Lower lobe of right lung (tissue), 2 donors: ENCODE results near the gene SHC3. TPM values are rescaled to one million over a fixed set of nuclear protein-coding genes. Genes with fewer than 3 reads are reported as not detected.

Experiments used
- ATAC-seq, 2 donors: fragments of 200-7000 bp; cut with Tn5 transposase; one replicate each; pipeline ENCODE4 v1.9.1; 2020 to 2022; ENCODE audit warnings: mild to moderate bottlenecking in 2 of 2, moderate library complexity in 2 of 2
- DNase-seq: peaks from one replicate; pipeline ENCODE4 v3.0.0-alpha.2; 2020
- H3K27ac ChIP-seq: fragments of 200-600 bp; one replicate; pipeline ENCODE4 v1.8.0; 2022
- H3K27me3 ChIP-seq: fragments of 200-600 bp; one replicate; pipeline ENCODE4 v1.8.0; 2022; ENCODE audit warnings: low read depth
- H3K36me3 ChIP-seq: fragments of 200-600 bp; one replicate; pipeline ENCODE4 v1.8.0; 2022; ENCODE audit warnings: mild to moderate bottlenecking
- H3K4me1 ChIP-seq: fragments of 200-600 bp; one replicate; pipeline ENCODE4 v1.8.0; 2022
- H3K4me3 ChIP-seq: fragments of 200-600 bp; one replicate; pipeline ENCODE4 v1.8.0; 2022; ENCODE audit warnings: mild to moderate bottlenecking
- H3K9me3 ChIP-seq: fragments of 200-600 bp; one replicate; pipeline ENCODE4 v1.8.0; 2022
- intact Hi-C: fragments of 100-400 bp; cut with DNase I; formaldehyde crosslinking; loops from one replicate; pipeline ENCODE4 v1.11.0; 2022
- total RNA-seq: library from RNA; stranded (reverse); fragmentation: NEBNext Ultra II Directional; extraction: Animal tissue kit (Norgen Biotek cat#: 25700); gene quantifications from one replicate; pipeline ENCODE4 v1.2.1, GENCODE V29; 2021
- TF ChIP-seq, protein P1 (sequence below): fragments of 200-600 bp; IDR thresholded peaks from one replicate; pipeline ENCODE4 v1.8.0; 2022; ENCODE audit warnings: antibody characterized with exemption, mild to moderate bottlenecking
- donor health status: DM: no; HTN: yes; CAD: no; lungs with severe emphysema.

The SHC3 gene
- total RNA-seq, 1 donor from 2014 or later, result 13.2 TPM

DNA sequence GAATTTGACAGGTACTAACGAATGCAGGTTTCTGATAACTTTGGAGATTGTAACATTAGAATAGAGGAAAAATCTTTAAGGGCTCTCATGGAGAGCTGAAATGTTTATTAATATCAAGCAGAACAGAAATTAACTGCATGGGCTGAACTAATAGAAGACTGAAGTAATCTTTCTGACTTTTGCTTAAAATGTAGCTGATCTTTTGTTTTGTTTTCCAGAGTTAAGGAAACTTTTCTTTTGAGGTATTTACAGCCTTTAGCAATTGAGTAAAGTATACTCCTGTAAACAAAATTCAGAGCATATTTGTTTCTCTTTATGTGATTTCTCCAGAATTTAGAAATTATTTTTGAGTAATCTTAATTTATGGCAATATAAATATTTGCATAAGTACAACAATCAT lies 43.9 kb downstream of the SHC3 start:
- no peak overlapping the region for H3K27ac ChIP-seq
- H3K27me3 ChIP-seq, result no peaks in the 10 kb centered on the region
- no peak overlapping the region for H3K4me3 ChIP-seq
- ATAC-seq (no peak), DNase-seq (no peak)
- intact Hi-C loops, result no loop called here
- H3K4me1 ChIP-seq, result peaks cover 2% of the 10 kb centered on the region
- H3K9me3 ChIP-seq, result no peaks in the 10 kb centered on the region
- TF ChIP-seq, protein P1, sequence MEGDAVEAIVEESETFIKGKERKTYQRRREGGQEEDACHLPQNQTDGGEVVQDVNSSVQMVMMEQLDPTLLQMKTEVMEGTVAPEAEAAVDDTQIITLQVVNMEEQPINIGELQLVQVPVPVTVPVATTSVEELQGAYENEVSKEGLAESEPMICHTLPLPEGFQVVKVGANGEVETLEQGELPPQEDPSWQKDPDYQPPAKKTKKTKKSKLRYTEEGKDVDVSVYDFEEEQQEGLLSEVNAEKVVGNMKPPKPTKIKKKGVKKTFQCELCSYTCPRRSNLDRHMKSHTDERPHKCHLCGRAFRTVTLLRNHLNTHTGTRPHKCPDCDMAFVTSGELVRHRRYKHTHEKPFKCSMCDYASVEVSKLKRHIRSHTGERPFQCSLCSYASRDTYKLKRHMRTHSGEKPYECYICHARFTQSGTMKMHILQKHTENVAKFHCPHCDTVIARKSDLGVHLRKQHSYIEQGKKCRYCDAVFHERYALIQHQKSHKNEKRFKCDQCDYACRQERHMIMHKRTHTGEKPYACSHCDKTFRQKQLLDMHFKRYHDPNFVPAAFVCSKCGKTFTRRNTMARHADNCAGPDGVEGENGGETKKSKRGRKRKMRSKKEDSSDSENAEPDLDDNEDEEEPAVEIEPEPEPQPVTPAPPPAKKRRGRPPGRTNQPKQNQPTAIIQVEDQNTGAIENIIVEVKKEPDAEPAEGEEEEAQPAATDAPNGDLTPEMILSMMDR, result no peak
- no peaks in the 10 kb centered on the region for H3K36me3 ChIP-seq

DNA sequence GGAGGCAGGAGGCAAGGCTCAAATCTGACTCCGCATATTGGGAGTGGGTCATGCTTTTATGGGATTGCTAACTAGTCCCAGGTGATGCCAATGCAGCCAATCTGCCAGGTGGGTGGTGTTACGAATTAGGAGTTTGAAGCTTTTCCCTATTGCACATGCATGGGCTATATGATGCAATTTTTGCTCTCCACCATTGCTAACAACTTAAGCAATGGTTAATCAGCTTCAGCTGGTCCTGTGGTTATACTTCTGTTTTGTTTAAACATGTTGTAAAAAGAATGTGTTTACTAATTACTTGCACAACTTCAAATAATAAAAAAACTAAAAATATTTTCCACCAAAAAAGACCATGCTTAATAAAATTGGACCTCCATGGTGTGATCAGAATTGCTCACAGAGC lies 55.7 kb downstream of the SHC3 start:
- Histone ChIP-seq H3K27ac (no peak overlapping the region), H3K9me3 (peaks cover 4% of the 10 kb centered on the region), H3K4me1 (no peaks in the 10 kb centered on the region), H3K36me3 (no peaks in the 10 kb centered on the region), H3K4me3 (no peak overlapping the region), H3K27me3 (no peaks in the 10 kb centered on the region)
- DNase-seq, result no peak
- ATAC-seq, result no peak
- TF ChIP-seq, protein P1, result no peak
- intact Hi-C loops, result no loop called here

DNA sequence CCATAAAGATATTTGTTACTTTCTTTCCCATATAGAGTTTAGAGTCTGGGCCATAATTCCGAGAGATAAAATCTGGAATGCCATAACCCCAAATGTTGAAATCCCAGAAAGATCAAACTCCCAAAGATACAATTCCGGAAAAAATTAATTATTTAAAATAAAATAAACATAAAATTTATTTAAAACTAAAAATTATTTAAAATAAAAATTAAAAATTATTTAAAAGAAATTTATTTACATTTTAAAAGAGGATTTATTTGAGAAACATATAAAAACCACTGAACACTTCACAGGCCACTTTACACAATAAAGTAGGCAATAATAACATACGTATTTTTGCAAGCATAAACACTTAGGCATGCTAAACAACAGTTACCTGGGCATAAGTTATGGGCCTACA lies 57.9 kb downstream of the SHC3 start:
- no peak for DNase-seq
- H3K27ac ChIP-seq, result no peak overlapping the region
- TF ChIP-seq, protein P1, result no peak
- peaks cover 4% of the 10 kb centered on the region for H3K9me3 ChIP-seq
- H3K4me1 ChIP-seq, result no peaks in the 10 kb centered on the region
- no peak overlapping the region for H3K4me3 ChIP-seq
- intact Hi-C loops, result no loop called here
- no peak for ATAC-seq
- H3K27me3 ChIP-seq, result no peaks in the 10 kb centered on the region
- H3K36me3 ChIP-seq, result no peaks in the 10 kb centered on the region

DNA sequence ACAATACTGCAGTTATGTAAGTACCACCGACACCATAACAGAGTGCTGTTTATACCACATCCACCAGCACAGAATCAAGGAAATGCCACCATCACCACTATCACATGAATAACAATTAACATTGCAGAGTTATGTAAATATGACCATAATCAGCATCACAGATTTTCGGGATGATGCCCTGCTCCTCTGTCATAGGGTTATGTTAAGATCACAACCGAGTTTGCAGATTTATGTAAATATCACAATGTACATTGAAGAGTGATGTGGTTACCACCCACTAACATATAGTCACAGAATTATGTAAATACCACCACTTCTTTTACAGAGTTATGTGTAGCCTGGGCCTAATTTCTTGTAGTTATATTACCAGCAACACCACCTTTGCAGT lies 61.8 kb downstream of the SHC3 start:
- Histone ChIP-seq H3K4me1 (no peaks in the 10 kb centered on the region), H3K36me3 (no peaks in the 10 kb centered on the region), H3K9me3 (peaks cover 4% of the 10 kb centered on the region), H3K27me3 (no peaks in the 10 kb centered on the region), H3K4me3 (no peak overlapping the region), H3K27ac (no peak overlapping the region)
- DNase-seq (no peak), ATAC-seq (no peak)
- intact Hi-C loops, result no loop called here
- TF ChIP-seq, protein P1, result no peak

DNA sequence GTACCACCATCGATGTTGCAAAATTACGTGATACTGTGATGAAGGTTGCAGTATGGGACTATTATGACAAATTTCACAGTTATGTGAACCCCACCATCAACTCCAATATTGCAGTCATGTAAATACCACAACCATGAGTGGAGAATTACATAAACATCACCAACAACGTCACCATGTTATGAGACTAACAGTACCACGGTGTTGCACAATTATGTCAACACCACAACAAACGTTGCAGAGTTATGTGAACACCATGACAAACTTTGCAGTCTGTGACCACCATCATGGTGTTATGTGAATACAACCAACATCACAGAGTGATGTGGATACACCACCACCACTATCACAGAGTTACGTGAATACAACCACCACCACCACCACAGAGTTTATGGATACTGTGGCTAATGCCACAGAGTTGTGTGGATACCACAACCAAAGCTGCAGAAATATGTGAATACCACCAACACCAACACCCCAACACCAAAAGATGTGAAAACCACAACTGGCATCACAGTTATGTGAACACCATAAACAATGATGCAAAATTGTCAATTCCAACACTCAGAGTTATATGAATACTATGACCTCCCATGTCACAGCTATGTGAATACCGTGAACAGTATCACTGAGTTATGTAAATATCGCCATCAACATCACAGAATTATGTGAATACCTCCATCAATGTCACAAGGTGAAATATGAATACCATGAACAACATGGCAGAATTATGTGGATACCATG lies 62.4 kb downstream of the SHC3 start:
- H3K4me1 ChIP-seq, result no peaks in the 10 kb centered on the region
- intact Hi-C loops, result no loop called here
- peaks cover 4% of the 10 kb centered on the region for H3K9me3 ChIP-seq
- no peaks in the 10 kb centered on the region for H3K36me3 ChIP-seq
- TF ChIP-seq, protein P1, result no peak
- no peak for DNase-seq
- no peak overlapping the region for H3K27ac ChIP-seq
- no peak overlapping the region for H3K4me3 ChIP-seq
- H3K27me3 ChIP-seq, result no peaks in the 10 kb centered on the region
- no peak for ATAC-seq
